ENCODE results near the gene RTN4RL1.

GRCh38 chr17:2003525-2003924 is 21.6 kb downstream of the RTN4RL1 start:
- TF ChIP-seq CTCF (IDR thresholded peaks at IDR 0.05; ENCODE audit: low read depth, low read length, poor library complexity, severe bottlenecking), result no peak
- no peak for TF ChIP-seq EZH2phosphoT487 (IDR thresholded peaks at IDR 0.05; ENCODE audit: borderline replicate concordance, low read length)
